Measurements from ENCODE around the gene NPFFR1.

GRCh38 chr10:70323138-70323696 lies 39.4 kb upstream of the NPFFR1 start:
- TF ChIP-seq CTCF (IDR thresholded peaks at IDR 0.05), result no peak
- TF ChIP-seq POLR2A (IDR thresholded peaks at IDR 0.05), result no peak

All from transverse colon (tissue), 3 donors.